Activated naive CD8-positive, alpha-beta T cell treated with anti-CD3 and anti-CD28 coated beads, Interleukin-2, amount 10 ng/mL, durations not matched to agents 7 days and 5 days (primary cell): Measurements from ENCODE around the gene FLYWCH2. TPM values are rescaled to one million over a fixed set of nuclear protein-coding genes. Genes with fewer than 3 reads are reported as not detected.
"Not testable (repeated sequence)": the region's sequence is repeated elsewhere in the genome, so short reads cannot be mapped to it uniquely, and the experiment has no call there.

Source experiments
- ATAC-seq: fragments of 150-1000 bp; cut with Tn5 transposase; one replicate; pipeline ENCODE4 v1.10.0; 2021; ENCODE audit warnings: low read depth, moderate library complexity
- POLR2A ChIA-PET: fragments of 350-600 bp; sonication (Branson Sonifier 250); formaldehyde crosslinking; loops from one replicate; lab custom pipeline; 2021; ENCODE audit warnings: antibody characterized with exemption; lab: Charles Lee
- DNase-seq: peaks from one replicate; pipeline ENCODE4 v3.0.0; 2021
- H3K27ac Mint-ChIP-seq: one replicate; pipeline ENCODE4 v1.8.0; 2022; ENCODE audit warnings: mild to moderate bottlenecking, mixed read lengths
- H3K27me3 Mint-ChIP-seq: one replicate; pipeline ENCODE4 v1.8.0; 2022; ENCODE audit warnings: mild to moderate bottlenecking, moderate library complexity, mixed read lengths
- H3K36me3 Mint-ChIP-seq: one replicate; pipeline ENCODE4 v1.8.0; 2021; ENCODE audit warnings: mild to moderate bottlenecking, mixed read lengths
- H3K4me1 Mint-ChIP-seq: one replicate; pipeline ENCODE4 v1.8.0; 2021; ENCODE audit warnings: mixed read lengths
- H3K4me3 Mint-ChIP-seq: one replicate; pipeline ENCODE4 v1.8.0; 2022; ENCODE audit warnings: mild to moderate bottlenecking, moderate library complexity, mixed read lengths
- H3K9me3 Mint-ChIP-seq: one replicate; pipeline ENCODE4 v1.8.0; 2021; ENCODE audit warnings: mixed read lengths
- total RNA-seq, 2 experiments: library from RNA; stranded (reverse); gene quantifications; one replicate each; pipeline ENCODE4 v1.2.3, GENCODE V29; 2021

FLYWCH2 gene
- total RNA-seq, 2 experiments from 2014 or later = 21.0 to 21.2 TPM

DNA sequence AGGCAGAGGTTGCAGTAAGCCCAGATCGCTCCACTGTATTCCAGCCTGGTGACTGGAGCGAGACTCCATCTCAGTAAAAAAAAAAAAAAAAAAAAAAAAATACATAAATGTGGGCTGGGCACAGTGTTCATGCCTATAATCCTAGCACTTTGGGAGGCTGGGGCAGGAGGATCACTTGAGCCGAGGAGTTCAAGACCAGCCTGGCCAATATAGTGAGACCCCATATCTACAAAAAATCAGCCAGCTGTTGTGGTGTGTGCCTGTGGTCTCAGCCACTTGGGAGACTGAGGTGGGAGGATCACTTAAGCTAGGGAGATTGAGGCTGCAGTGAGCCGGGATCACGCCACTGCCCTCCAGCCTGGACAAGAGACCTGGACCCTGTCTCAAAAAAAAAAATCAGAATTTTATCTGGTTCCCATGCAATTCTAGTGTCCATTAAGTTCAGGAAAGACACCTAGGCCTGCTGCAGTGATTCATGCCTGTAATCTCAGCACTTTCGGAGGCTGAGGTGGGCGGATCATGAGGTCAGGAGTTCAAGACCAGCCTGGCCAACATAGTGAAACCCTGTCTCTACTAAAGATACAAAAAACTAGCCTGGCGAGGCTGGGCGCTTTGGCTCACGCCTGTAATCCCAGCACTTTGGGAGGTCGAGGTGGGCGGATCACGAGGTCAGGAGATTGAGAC is 48.4 kb downstream of the FLYWCH2 start:
- peaks cover 12% of the 10 kb centered on the region for H3K4me1 Mint-ChIP-seq
- H3K27me3 Mint-ChIP-seq, DNase-seq, POLR2A ChIA-PET, ATAC-seq, H3K9me3 Mint-ChIP-seq, H3K4me3 Mint-ChIP-seq, H3K27ac Mint-ChIP-seq, H3K36me3 Mint-ChIP-seq: not testable (repeated sequence)

DNA sequence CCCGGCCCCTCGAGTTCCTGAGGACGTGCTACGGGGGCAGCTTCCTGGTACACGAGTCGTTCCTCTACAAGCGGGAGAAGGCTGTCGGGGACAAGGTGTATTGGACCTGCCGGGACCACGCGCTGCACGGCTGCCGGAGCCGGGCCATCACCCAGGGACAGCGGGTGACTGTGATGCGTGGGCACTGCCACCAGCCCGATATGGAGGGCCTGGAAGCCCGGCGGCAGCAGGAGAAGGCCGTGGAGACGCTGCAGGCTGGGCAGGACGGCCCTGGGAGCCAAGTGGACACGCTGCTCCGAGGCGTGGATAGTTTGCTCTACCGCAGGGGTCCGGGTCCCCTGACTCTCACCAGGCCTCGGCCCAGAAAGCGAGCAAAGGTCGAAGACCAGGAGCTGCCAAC is 50.1 kb downstream of the FLYWCH2 start:
- no peak overlapping the region for H3K4me3 Mint-ChIP-seq
- DNase-seq = no peak
- peaks cover 3% of the 10 kb centered on the region for H3K36me3 Mint-ChIP-seq
- no peak for ATAC-seq
- POLR2A ChIA-PET = interaction anchor here (0.6 kb wide), 1 partner anchor 109 kb away, joined by 6 read pairs; no protein-coding TSS in a partner anchor
- no peaks in the 10 kb centered on the region for H3K9me3 Mint-ChIP-seq
- H3K27me3 Mint-ChIP-seq = no peaks in the 10 kb centered on the region
- peaks cover 2% of the 10 kb centered on the region for H3K4me1 Mint-ChIP-seq
- H3K27ac Mint-ChIP-seq = no peak overlapping the region

DNA sequence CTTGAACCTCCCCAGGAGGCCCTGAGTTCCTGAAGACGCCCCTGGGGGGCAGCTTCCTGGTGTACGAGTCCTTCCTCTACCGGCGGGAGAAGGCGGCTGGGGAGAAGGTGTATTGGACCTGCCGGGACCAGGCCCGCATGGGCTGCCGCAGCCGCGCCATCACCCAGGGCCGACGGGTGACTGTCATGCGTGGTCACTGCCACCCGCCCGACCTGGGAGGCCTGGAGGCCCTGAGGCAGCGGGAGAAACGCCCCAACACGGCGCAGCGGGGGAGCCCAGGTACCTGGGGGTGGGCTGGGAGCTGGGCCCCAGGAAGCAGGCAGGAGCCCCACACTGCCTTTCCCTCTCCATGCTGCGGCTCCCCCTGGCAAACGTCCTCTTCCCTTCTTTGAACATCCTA is 50.7 kb downstream of the FLYWCH2 start:
- ATAC-seq (no peak), DNase-seq (no peak)
- Mint-ChIP-seq H3K4me3 (no peak overlapping the region), H3K27ac (no peak overlapping the region), H3K9me3 (no peaks in the 10 kb centered on the region), H3K36me3 (peaks cover 3% of the 10 kb centered on the region), H3K27me3 (no peaks in the 10 kb centered on the region), H3K4me1 (peaks cover 2% of the 10 kb centered on the region)
- POLR2A ChIA-PET = no interaction called here

DNA sequence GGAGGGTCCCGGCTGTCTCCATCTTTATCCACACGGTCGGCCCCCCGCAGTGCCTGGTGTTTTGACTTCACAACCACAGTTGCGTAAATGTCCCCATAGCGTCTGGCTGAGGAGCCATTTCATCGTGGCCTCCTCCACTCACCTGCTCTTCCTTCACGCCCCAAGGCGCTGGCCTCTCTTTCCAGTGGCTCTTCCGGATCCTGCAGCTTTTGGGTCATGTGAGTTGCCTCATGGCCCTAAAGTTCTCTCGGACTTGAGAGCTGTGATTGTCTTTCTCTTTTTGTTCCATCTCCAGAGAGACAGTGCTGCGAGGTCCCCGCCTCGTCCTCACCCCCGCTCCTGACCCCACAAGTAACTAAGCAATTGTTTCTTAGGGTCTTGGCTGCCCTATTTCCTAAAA is 51.4 kb downstream of the FLYWCH2 start:
- Mint-ChIP-seq H3K9me3 (no peaks in the 10 kb centered on the region), H3K27ac (no peak overlapping the region), H3K36me3 (peaks cover 4% of the 10 kb centered on the region), H3K4me1 (peaks cover 2% of the 10 kb centered on the region), H3K4me3 (no peak overlapping the region), H3K27me3 (no peaks in the 10 kb centered on the region)
- POLR2A ChIA-PET = no interaction called here
- ATAC-seq (no peak), DNase-seq (no peak)

DNA sequence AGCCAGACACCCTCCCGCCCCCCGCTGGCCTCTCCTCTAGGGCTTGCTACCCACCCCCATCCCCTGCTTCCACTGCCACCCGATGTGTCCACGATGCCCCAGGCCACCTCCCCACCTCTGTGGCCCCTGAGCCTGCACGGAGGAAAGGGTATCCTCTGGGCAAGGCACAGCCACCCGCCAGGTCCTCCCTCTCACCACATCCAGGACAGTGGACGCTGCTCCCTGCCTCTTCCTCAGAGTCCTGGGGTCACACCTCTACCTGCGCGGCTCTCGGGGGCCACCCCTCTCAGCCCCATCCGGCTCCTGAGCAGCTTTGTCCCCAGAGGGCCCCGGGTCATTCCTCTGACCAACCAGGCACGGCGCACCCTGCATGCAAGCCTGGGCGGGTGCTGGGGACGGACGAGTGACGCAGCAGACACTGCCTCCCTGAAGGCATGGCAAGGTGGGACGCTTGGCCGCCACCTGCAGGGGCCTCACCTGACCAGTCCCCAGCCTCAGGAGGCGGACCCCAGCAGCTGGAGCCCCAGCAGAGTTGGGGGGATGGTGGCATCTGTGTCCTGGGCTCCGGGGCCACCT is 53.5 kb downstream of the FLYWCH2 start:
- Mint-ChIP-seq H3K4me3 (no peak overlapping the region), H3K36me3 (peaks cover 4% of the 10 kb centered on the region), H3K27ac (no peak overlapping the region), H3K27me3 (no peaks in the 10 kb centered on the region), H3K4me1 (peaks cover 2% of the 10 kb centered on the region), H3K9me3 (no peaks in the 10 kb centered on the region)
- DNase-seq (no peak), ATAC-seq (no peak)
- POLR2A ChIA-PET = no interaction called here

DNA sequence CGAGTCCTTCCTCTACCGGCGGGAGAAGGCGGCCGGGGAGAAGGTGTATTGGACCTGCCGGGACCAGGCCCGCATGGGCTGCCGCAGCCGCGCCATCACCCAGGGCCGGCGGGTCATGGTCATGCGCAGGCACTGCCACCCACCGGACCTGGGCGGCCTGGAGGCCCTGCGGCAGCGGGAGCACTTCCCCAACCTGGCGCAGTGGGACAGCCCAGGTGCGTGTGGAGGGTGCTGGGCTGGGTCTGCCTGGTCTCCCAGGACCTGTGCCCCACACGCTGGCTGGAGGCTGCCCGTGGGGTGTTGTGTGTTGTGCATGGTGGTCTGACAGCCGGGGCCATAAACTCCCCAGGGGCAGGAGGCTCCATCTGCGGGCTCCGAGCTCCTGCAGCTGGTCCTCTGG is 54.2 kb downstream of the FLYWCH2 start:
- Mint-ChIP-seq H3K9me3 (no peaks in the 10 kb centered on the region), H3K4me3 (no peak overlapping the region), H3K27ac (no peak overlapping the region), H3K36me3 (peaks cover 4% of the 10 kb centered on the region), H3K27me3 (no peaks in the 10 kb centered on the region), H3K4me1 (peaks cover 2% of the 10 kb centered on the region)
- POLR2A ChIA-PET = no interaction called here
- DNase-seq (no peak), ATAC-seq (no peak)

DNA sequence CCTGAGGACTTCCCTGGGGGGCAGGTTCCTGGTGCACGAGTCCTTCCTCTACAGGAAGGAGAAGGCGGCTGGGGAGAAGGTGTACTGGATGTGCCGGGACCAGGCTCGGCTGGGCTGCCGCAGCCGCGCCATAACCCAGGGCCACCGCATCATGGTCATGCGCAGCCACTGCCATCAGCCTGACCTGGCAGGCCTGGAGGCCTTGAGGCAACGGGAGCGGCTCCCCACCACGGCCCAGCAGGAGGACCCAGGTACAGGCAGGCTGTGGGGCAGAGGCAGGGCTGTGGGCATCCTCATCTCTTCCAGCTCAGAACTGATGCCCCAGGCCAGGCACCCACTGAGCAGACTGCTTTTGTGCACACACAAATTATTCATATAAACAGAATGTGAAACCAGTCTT is 55.2 kb downstream of the FLYWCH2 start:
- Mint-ChIP-seq H3K4me3 (no peak overlapping the region), H3K27ac (no peak overlapping the region), H3K27me3 (no peaks in the 10 kb centered on the region), H3K9me3 (no peaks in the 10 kb centered on the region), H3K4me1 (peaks cover 2% of the 10 kb centered on the region), H3K36me3 (peaks cover 6% of the 10 kb centered on the region)
- POLR2A ChIA-PET = no interaction called here
- ATAC-seq (no peak), DNase-seq (no peak)

DNA sequence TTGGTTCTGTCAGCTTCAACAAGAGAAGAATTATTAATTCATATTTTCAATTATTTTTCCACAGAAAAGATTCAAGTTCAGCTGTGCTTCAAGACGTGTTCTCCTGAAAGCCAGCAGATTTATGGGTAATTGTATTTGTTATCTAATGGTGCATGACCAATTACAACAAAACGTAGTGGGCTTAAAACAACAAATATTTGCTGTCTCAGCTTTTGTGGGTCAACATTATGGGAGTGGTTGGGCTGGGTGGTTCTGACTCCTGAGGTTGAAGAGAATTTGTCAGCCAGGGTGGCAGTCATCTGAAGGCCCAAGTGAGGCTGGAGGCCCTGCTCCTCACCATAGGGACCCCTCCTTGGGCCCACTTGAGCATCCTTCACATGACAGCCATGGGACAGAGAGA is 57.0 kb downstream of the FLYWCH2 start:
- H3K4me1 Mint-ChIP-seq = peaks cover 2% of the 10 kb centered on the region
- H3K27me3 Mint-ChIP-seq = no peaks in the 10 kb centered on the region
- H3K9me3 Mint-ChIP-seq = no peaks in the 10 kb centered on the region
- H3K4me3 Mint-ChIP-seq = no peak overlapping the region
- H3K27ac Mint-ChIP-seq = no peak overlapping the region
- DNase-seq (no peak), ATAC-seq (no peak)
- POLR2A ChIA-PET = no interaction called here
- H3K36me3 Mint-ChIP-seq = peaks cover 4% of the 10 kb centered on the region

DNA sequence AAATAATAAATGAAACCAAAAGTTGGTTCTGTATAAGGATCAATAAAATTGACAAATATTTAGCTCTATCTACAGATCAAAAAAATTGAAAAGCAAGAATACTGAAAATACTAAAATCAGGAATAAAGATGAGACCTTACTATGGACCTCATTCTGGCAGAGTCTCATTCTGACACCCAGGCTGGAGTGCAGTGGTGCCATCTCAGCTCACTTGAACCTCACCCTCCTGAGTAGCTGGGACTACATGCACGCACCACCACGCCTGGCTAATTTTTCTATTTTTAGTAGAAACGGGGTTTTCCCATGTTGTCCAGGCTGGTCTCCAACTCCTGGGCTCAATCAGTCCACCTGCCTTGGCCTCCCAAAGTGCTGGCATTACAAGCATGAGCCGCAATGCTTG is 59.0 kb downstream of the FLYWCH2 start:
- Mint-ChIP-seq H3K36me3 (peaks cover 7% of the 10 kb centered on the region), H3K27ac (no peak overlapping the region), H3K27me3 (no peaks in the 10 kb centered on the region), H3K9me3 (no peaks in the 10 kb centered on the region), H3K4me3 (no peak overlapping the region), H3K4me1 (no peaks in the 10 kb centered on the region)
- POLR2A ChIA-PET = no interaction called here
- DNase-seq = no peak
- ATAC-seq = no peak

DNA sequence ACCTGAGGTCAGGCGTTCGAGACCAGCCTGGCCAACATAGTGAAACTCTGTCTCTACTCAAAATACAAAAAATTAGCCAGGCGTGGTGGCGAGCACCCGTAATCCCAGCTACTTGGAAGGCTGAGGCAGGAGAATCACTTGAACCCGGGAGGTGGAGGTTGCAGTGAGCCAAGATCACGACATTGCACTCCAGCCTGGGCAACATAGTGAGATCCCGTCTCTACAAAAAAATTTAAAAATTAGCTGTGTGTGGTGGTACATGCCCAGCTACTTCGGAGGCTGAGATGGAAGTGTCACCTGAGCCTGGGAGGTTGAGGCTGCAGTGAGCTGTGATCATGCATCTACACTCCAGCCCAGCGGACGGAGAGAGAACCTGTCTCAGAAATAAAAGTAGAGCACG is 60.7 kb downstream of the FLYWCH2 start:
- H3K4me1 Mint-ChIP-seq, H3K4me3 Mint-ChIP-seq, POLR2A ChIA-PET, H3K27me3 Mint-ChIP-seq, ATAC-seq, H3K27ac Mint-ChIP-seq, H3K36me3 Mint-ChIP-seq, DNase-seq, H3K9me3 Mint-ChIP-seq: not testable (repeated sequence)

DNA sequence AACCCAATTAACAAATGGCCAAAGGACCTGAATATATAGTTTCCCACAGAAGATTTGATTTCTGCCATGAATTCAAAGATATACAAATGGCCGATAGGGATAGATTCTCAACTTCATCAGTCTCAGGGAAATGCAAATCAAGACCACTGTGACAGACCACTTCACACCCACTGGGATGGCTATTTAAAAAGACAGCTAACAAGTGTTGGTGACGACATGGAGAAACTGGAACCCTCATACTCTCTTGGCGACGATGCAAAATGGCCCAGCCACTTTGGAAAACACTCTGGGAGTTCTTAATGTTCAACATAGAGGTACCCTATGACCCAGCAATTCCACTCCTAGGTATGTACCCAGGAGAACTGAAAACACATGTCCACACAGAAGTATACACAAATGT is 63.6 kb downstream of the FLYWCH2 start:
- Mint-ChIP-seq H3K9me3 (no peaks in the 10 kb centered on the region), H3K27ac (no peak overlapping the region), H3K36me3 (peaks cover 8% of the 10 kb centered on the region), H3K4me1 (peaks cover 2% of the 10 kb centered on the region), H3K4me3 (no peak overlapping the region), H3K27me3 (no peaks in the 10 kb centered on the region)
- POLR2A ChIA-PET = no interaction called here
- no peak for DNase-seq
- no peak for ATAC-seq

Other genes with a start within 250 kb of the FLYWCH2 start
- 10 to 100 TPM; 27.5 to 30.1 TPM for gene KCTD5, start 200.7 kb upstream of the FLYWCH2 start, total RNA-seq
- 1 to 10 TPM; 1.9 to 2.2 TPM for gene PRSS27, start 163.0 kb upstream of the FLYWCH2 start, total RNA-seq
- 100 to 1,000 TPM; 740 to 773 TPM for gene SRRM2, start 130.6 kb upstream of the FLYWCH2 start, total RNA-seq
- 100 to 1,000 TPM; 205 to 210 TPM for gene ELOB, start 105.9 kb upstream of the FLYWCH2 start, total RNA-seq
- gene PRSS33, start 95.7 kb upstream of the FLYWCH2 start, total RNA-seq = under 1 TPM; 0.17 to 0.36 TPM
- gene PRSS41, start 84.7 kb upstream of the FLYWCH2 start, total RNA-seq = not detected
- 1 to 10 TPM; 5.6 to 6.9 TPM for gene PRSS21, start 66.0 kb upstream of the FLYWCH2 start, total RNA-seq
- 1 to 10 TPM; 6.7 to 8.1 TPM for gene ZG16B, start 52.9 kb upstream of the FLYWCH2 start, total RNA-seq
- not detected for gene PRSS22, start 25.0 kb upstream of the FLYWCH2 start, total RNA-seq
- gene FLYWCH1, start 28.7 kb downstream of the FLYWCH2 start, total RNA-seq = 10 to 100 TPM; 65.5 to 69.7 TPM
- under 1 TPM in 1 of 2 experiments, not detected in 1; 0.36 TPM for gene KREMEN2, start 81.1 kb downstream of the FLYWCH2 start, total RNA-seq
- 10 to 100 TPM; 40.7 to 42.4 TPM for gene PAQR4, start 86.1 kb downstream of the FLYWCH2 start, total RNA-seq
- gene PKMYT1, start 97.2 kb downstream of the FLYWCH2 start, total RNA-seq = 100 to 1,000 TPM; 106 to 116 TPM
- not detected for gene CLDN9, start 129.7 kb downstream of the FLYWCH2 start, total RNA-seq
- gene CLDN6, start 135.0 kb downstream of the FLYWCH2 start, total RNA-seq = not detected
- 1 to 10 TPM; 2.9 TPM for gene TNFRSF12A, start 137.2 kb downstream of the FLYWCH2 start, total RNA-seq
- gene HCFC1R1, start 140.7 kb downstream of the FLYWCH2 start, total RNA-seq = 10 to 100 TPM; 38.1 to 42.6 TPM
- 10 to 100 TPM; 36.3 to 36.9 TPM for gene THOC6, start 140.8 kb downstream of the FLYWCH2 start, total RNA-seq
- gene BICDL2, start 153.7 kb downstream of the FLYWCH2 start, total RNA-seq = 1 to 10 TPM; 1.6 TPM
- gene MMP25, start 163.3 kb downstream of the FLYWCH2 start, total RNA-seq = 10 to 100 TPM; 49.3 to 60.4 TPM
- 1,000 to 10,000 TPM; 2,319 to 2,425 TPM for gene IL32, start 182.4 kb downstream of the FLYWCH2 start, total RNA-seq
- gene ZSCAN10, start 216.1 kb downstream of the FLYWCH2 start, total RNA-seq = under 1 TPM; 0.37 to 0.39 TPM
- not detected for gene ZNF205, start 229.4 kb downstream of the FLYWCH2 start, total RNA-seq